Measurements from ENCODE around the gene ZFP36L1.

Gene ZFP36L1

DNA sequence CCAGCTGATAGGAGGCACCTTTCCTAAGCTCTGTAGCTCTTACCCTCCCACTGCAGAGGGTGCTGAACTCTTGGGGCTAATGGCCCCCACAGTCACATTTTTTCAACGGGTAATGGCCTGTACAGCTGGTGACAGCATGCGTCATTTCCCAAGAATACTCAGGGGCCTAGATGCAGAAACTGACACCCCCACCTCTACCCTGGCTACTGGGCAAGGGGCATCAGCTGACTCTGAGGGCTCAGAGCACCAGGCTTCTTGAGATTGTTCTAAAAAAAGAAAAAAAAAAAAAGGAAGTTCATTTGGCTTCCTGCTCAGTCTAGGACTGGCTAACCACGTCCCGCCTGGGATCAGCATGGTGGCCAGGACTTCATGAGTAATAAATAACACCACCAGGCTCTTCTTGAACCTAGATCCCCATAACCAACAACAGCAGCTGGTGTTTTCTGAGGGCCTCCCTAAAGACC, 35.2 kb downstream of the ZFP36L1 start:
- H3F3A ChIP-seq (ENCODE audit: control insufficient read depth, insufficient read depth) = no peaks in the 10 kb centered on the region
- H3K4me1 ChIP-seq (ENCODE audit: control insufficient read depth, low read length) = peaks cover 9% of the 10 kb centered on the region
- H3K4me3 ChIP-seq (ENCODE audit: low read length) = no peak overlapping the region
- TF ChIP-seq EZH2phosphoT487 (IDR thresholded peaks at IDR 0.05; ENCODE audit: borderline replicate concordance, low read length) (no peak), CTCF (IDR thresholded peaks at IDR 0.05; ENCODE audit: low read depth, low read length, poor library complexity, severe bottlenecking) (no peak)
- H3K36me3 ChIP-seq (ENCODE audit: control insufficient read depth, low read length) = no peaks in the 10 kb centered on the region
- no peaks in the 10 kb centered on the region for H4K20me1 ChIP-seq (ENCODE audit: control insufficient read depth, insufficient read depth, low read depth, low read length)
- H3K27me3 ChIP-seq (ENCODE audit: control insufficient read depth, low read length) = no peaks in the 10 kb centered on the region
- H3K27ac ChIP-seq (ENCODE audit: low read depth, low read length) = no peak overlapping the region
- H3K79me2 ChIP-seq (ENCODE audit: control insufficient read depth, low read length) = no peaks in the 10 kb centered on the region
- H3K9me3 ChIP-seq (ENCODE audit: control insufficient read depth, insufficient read depth, low read length) = no peaks in the 10 kb centered on the region
- no peaks in the 10 kb centered on the region for H3K9me2 ChIP-seq (replicated peaks; ENCODE audit: control insufficient read depth, low read length)
- H3K4me2 ChIP-seq (ENCODE audit: low read length) = no peak overlapping the region

DNA sequence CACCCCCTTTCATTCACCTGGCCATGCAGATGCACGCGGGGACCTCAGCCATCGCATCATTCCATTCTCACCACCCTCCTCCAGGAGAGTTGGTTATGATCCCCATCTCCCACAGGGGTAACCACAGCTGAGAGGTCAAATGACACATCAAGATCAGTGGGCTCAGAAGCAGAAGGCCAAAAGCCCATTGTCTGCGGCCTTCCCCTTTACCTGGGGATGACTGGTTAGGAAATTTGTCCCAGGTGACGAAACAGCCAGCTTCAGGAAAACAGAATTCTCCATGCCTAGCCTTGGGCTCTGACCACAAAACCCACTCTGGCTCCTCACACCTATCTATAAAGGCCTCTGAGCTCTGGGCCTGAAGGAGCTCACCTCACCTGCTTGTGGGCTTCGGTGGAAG, 36.1 kb downstream of the ZFP36L1 start:
- Histone ChIP-seq H3K27me3 (ENCODE audit: control insufficient read depth, low read length) (no peaks in the 10 kb centered on the region), H3K27ac (ENCODE audit: low read depth, low read length) (no peak overlapping the region), H3K36me3 (ENCODE audit: control insufficient read depth, low read length) (no peaks in the 10 kb centered on the region), H3K4me2 (ENCODE audit: low read length) (no peak overlapping the region), H3K9me2 (replicated peaks; ENCODE audit: control insufficient read depth, low read length) (no peaks in the 10 kb centered on the region), H3K4me1 (ENCODE audit: control insufficient read depth, low read length) (peaks cover 16% of the 10 kb centered on the region), H3K9me3 (ENCODE audit: control insufficient read depth, insufficient read depth, low read length) (no peaks in the 10 kb centered on the region), H3F3A (ENCODE audit: control insufficient read depth, insufficient read depth) (no peaks in the 10 kb centered on the region), H3K4me3 (ENCODE audit: low read length) (no peak overlapping the region), H4K20me1 (ENCODE audit: control insufficient read depth, insufficient read depth, low read depth, low read length) (no peaks in the 10 kb centered on the region), H3K79me2 (ENCODE audit: control insufficient read depth, low read length) (no peaks in the 10 kb centered on the region)
- TF ChIP-seq EZH2phosphoT487 (IDR thresholded peaks at IDR 0.05; ENCODE audit: borderline replicate concordance, low read length) = no peak
- no peak for TF ChIP-seq CTCF (IDR thresholded peaks at IDR 0.05; ENCODE audit: low read depth, low read length, poor library complexity, severe bottlenecking)

DNA sequence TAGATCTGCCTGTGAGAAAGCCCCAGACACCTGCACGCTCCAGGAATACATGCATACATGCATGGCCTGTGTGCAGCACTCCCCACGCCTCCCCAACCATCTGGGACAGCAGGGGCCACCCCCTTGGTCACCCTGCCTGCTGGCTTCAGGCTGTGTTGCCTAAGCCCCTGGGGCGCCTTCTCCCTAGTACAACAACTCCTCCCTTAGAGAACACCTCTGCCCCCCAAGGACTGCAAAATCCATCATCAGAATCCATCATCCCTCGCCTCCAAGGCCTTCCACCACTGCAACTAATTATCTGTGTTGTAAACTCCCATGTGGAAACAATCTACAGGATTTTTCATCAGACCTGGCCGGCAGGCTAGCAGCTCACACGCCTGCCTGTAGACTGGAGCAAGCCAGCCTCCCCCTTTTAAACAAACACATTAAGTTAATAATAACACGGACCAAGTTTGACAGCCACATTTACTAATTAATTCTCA, 36.8 kb downstream of the ZFP36L1 start:
- peaks cover 16% of the 10 kb centered on the region for H3K4me1 ChIP-seq (ENCODE audit: control insufficient read depth, low read length)
- H4K20me1 ChIP-seq (ENCODE audit: control insufficient read depth, insufficient read depth, low read depth, low read length) = no peaks in the 10 kb centered on the region
- no peaks in the 10 kb centered on the region for H3K79me2 ChIP-seq (ENCODE audit: control insufficient read depth, low read length)
- H3K9me3 ChIP-seq (ENCODE audit: control insufficient read depth, insufficient read depth, low read length) = no peaks in the 10 kb centered on the region
- H3K36me3 ChIP-seq (ENCODE audit: control insufficient read depth, low read length) = no peaks in the 10 kb centered on the region
- H3F3A ChIP-seq (ENCODE audit: control insufficient read depth, insufficient read depth) = no peaks in the 10 kb centered on the region
- no peak overlapping the region for H3K27ac ChIP-seq (ENCODE audit: low read depth, low read length)
- H3K4me2 ChIP-seq (ENCODE audit: low read length) = no peak overlapping the region
- TF ChIP-seq EZH2phosphoT487 (IDR thresholded peaks at IDR 0.05; ENCODE audit: borderline replicate concordance, low read length) = no peak
- no peak for TF ChIP-seq CTCF (IDR thresholded peaks at IDR 0.05; ENCODE audit: low read depth, low read length, poor library complexity, severe bottlenecking)
- no peak overlapping the region for H3K4me3 ChIP-seq (ENCODE audit: low read length)
- no peaks in the 10 kb centered on the region for H3K9me2 ChIP-seq (replicated peaks; ENCODE audit: control insufficient read depth, low read length)
- H3K27me3 ChIP-seq (ENCODE audit: control insufficient read depth, low read length) = no peaks in the 10 kb centered on the region

All from DOHH2 (cell line).